ENCODE data around the gene KLF1. TPM values are rescaled to one million over a fixed set of nuclear protein-coding genes. Genes with fewer than 3 reads are reported as not detected.

The KLF1 gene
- total and polyA plus RNA-seq, 2 of the 13 experiments (the other 11 are each of a cell fraction or from before 2014, with no cell fraction given) = not detected

DNA sequence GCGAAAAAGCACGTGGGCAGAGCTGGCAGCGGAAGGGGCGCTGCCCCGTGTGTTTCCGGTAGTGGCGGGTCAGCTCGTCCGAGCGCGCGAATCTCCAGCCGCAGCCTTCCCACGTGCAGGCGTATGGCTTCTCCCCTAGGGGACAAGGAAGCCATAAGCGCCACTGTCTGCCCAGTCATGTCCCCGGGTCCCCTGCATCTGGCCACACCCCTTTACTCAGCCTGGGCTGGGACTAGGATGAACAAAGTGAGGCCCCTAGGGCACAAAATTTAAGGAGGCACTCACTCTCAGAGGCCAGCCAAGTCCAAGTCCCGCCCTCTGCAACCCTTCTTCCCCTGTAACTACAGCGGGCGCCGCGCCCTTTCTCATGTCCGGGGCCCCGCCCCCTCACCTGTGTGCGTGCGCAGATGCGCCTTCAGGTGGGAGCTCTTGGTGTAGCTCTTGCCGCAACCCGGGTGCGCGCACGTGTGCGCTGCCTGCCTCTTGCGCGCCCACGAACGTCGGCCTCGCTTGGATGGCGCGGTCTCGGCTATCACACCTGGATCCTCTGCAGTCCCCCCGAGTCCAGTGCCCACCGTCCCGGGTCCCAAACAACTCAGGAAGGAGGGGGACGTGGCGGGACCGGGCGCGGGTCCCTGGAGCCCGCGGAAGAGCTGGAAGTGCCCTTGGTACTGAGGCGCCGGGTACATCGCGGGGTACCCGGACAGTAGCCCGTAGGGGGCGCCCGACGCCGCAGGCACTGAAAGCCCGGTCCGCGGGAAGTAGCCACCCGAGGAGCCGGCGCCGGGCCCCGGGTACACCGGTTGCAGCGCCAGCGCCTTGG is 1.9 kb downstream of the KLF1 start (continued):
- TF ChIP-seq, protein P1, sequence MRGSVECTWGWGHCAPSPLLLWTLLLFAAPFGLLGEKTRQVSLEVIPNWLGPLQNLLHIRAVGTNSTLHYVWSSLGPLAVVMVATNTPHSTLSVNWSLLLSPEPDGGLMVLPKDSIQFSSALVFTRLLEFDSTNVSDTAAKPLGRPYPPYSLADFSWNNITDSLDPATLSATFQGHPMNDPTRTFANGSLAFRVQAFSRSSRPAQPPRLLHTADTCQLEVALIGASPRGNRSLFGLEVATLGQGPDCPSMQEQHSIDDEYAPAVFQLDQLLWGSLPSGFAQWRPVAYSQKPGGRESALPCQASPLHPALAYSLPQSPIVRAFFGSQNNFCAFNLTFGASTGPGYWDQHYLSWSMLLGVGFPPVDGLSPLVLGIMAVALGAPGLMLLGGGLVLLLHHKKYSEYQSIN (CRISPR knock-in tag; IDR thresholded peaks at IDR 0.05; ENCODE audit: borderline replicate concordance) = no peak
- TF ChIP-seq BCL6 (CRISPR knock-in tag; IDR thresholded peaks at IDR 0.05) = no peak
- TF ChIP-seq SATB2 (CRISPR knock-in tag; IDR thresholded peaks at IDR 0.05) = no peak
- TF ChIP-seq, protein P2, sequence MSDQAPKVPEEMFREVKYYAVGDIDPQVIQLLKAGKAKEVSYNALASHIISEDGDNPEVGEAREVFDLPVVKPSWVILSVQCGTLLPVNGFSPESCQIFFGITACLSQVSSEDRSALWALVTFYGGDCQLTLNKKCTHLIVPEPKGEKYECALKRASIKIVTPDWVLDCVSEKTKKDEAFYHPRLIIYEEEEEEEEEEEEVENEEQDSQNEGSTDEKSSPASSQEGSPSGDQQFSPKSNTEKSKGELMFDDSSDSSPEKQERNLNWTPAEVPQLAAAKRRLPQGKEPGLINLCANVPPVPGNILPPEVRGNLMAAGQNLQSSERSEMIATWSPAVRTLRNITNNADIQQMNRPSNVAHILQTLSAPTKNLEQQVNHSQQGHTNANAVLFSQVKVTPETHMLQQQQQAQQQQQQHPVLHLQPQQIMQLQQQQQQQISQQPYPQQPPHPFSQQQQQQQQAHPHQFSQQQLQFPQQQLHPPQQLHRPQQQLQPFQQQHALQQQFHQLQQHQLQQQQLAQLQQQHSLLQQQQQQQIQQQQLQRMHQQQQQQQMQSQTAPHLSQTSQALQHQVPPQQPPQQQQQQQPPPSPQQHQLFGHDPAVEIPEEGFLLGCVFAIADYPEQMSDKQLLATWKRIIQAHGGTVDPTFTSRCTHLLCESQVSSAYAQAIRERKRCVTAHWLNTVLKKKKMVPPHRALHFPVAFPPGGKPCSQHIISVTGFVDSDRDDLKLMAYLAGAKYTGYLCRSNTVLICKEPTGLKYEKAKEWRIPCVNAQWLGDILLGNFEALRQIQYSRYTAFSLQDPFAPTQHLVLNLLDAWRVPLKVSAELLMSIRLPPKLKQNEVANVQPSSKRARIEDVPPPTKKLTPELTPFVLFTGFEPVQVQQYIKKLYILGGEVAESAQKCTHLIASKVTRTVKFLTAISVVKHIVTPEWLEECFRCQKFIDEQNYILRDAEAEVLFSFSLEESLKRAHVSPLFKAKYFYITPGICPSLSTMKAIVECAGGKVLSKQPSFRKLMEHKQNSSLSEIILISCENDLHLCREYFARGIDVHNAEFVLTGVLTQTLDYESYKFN (CRISPR knock-in tag; conservative IDR thresholded peaks at IDR 0.05) = no peak
- 0 out of 2 replicates have a peak, but pooled peaks have one; percentile 8 for TF ChIP-seq ELF1 (CRISPR knock-in tag; IDR thresholded peaks at IDR 0.05)
- no peak for TF ChIP-seq ZNF232 (CRISPR knock-in tag; IDR thresholded peaks at IDR 0.05; ENCODE audit: borderline replicate concordance)
- TF ChIP-seq ZFY (CRISPR knock-in tag; IDR thresholded peaks at IDR 0.05) = no peak
- TF ChIP-seq SPEN (CRISPR knock-in tag; IDR thresholded peaks at IDR 0.05; ENCODE audit: low read depth) = peak; percentile 10; the same call in 1 of the 2 replicates
- TF ChIP-seq ADNP (CRISPR knock-in tag; IDR thresholded peaks at IDR 0.05) = no peak
- no peak for TF ChIP-seq POLR2AphosphoS2 (IDR thresholded peaks at IDR 0.05; ENCODE audit: low read depth, low read length)
- TF ChIP-seq NRL (CRISPR knock-in tag; IDR thresholded peaks at IDR 0.05; ENCODE audit: borderline replicate concordance) = peak; percentile 54; the same call in 1 of the 2 replicates
- TF ChIP-seq MAF1 (CRISPR knock-in tag; IDR thresholded peaks at IDR 0.05; ENCODE audit: borderline replicate concordance) = no peak
- no peak for TF ChIP-seq SP1 (IDR thresholded peaks at IDR 0.05)
- no peak for TF ChIP-seq SP1 (CRISPR knock-in tag; IDR thresholded peaks at IDR 0.05)
- TF ChIP-seq ZNF256 (CRISPR knock-in tag; conservative IDR thresholded peaks at IDR 0.05) = no peak
- TF ChIP-seq PHF5A (CRISPR knock-in tag; IDR thresholded peaks at IDR 0.05; ENCODE audit: low read depth, unreplicated experiment) = no peak
- TF ChIP-seq, protein P3, sequence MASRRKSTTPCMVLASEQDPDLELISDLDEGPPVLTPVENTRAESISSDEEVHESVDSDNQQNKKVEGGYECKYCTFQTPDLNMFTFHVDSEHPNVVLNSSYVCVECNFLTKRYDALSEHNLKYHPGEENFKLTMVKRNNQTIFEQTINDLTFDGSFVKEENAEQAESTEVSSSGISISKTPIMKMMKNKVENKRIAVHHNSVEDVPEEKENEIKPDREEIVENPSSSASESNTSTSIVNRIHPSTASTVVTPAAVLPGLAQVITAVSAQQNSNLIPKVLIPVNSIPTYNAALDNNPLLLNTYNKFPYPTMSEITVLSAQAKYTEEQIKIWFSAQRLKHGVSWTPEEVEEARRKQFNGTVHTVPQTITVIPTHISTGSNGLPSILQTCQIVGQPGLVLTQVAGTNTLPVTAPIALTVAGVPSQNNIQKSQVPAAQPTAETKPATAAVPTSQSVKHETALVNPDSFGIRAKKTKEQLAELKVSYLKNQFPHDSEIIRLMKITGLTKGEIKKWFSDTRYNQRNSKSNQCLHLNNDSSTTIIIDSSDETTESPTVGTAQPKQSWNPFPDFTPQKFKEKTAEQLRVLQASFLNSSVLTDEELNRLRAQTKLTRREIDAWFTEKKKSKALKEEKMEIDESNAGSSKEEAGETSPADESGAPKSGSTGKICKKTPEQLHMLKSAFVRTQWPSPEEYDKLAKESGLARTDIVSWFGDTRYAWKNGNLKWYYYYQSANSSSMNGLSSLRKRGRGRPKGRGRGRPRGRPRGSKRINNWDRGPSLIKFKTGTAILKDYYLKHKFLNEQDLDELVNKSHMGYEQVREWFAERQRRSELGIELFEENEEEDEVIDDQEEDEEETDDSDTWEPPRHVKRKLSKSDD (CRISPR knock-in tag; IDR thresholded peaks at IDR 0.05; ENCODE audit: low read depth) = no peak
- no peak for TF ChIP-seq ZNF839 (CRISPR knock-in tag; IDR thresholded peaks at IDR 0.05; ENCODE audit: borderline replicate concordance)
- TF ChIP-seq ZNF558 (CRISPR knock-in tag; IDR thresholded peaks at IDR 0.05; ENCODE audit: borderline replicate concordance) = no peak
- TF ChIP-seq, protein P4, sequence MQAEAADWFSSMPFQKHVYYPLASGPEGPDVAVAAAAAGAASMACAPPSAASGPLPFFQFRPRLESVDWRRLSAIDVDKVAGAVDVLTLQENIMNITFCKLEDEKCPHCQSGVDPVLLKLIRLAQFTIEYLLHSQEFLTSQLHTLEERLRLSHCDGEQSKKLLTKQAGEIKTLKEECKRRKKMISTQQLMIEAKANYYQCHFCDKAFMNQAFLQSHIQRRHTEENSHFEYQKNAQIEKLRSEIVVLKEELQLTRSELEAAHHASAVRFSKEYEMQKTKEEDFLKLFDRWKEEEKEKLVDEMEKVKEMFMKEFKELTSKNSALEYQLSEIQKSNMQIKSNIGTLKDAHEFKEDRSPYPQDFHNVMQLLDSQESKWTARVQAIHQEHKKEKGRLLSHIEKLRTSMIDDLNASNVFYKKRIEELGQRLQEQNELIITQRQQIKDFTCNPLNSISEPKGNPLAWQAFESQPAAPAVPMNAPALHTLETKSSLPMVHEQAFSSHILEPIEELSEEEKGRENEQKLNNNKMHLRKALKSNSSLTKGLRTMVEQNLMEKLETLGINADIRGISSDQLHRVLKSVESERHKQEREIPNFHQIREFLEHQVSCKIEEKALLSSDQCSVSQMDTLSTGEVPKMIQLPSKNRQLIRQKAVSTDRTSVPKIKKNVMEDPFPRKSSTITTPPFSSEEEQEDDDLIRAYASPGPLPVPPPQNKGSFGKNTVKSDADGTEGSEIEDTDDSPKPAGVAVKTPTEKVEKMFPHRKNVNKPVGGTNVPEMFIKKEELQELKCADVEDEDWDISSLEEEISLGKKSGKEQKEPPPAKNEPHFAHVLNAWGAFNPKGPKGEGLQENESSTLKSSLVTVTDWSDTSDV (CRISPR knock-in tag; IDR thresholded peaks at IDR 0.05) = no peak
